ENCODE data around the gene NOPCHAP1. TPM values are rescaled to one million over a fixed set of nuclear protein-coding genes. Genes with fewer than 3 reads are reported as not detected.

NOPCHAP1 gene
- total and polyA plus RNA-seq, 2 of the 8 experiments (the other 6 are each of a cell fraction or from before 2014, with no cell fraction given): 14.9 to 39.5 TPM

GRCh38 chr12:104958805-104959334, 27.2 kb upstream of the NOPCHAP1 start:
- Histone ChIP-seq H4K20me1 (replicated peaks in 1 of 2; ENCODE audit: control insufficient read depth in 1 of 2, insufficient read depth in 2 of 2, low read length in 2 of 2) (no peaks in the 10 kb centered on the region), H3K9me3 (ENCODE audit: insufficient read depth in 2 of 2, low read depth in 1 of 2, low read length in 1 of 2) (no peaks in the 10 kb centered on the region), H3K4me3 (ENCODE audit: extremely low read depth in 1 of 4, insufficient read depth in 2 of 4, low read depth in 3 of 4, low read length in 4 of 4) (peak overlapping the region; percentile 73 to 76 (median 74)), H3K23me2 (ENCODE audit: low read depth, low read length) (peaks cover 7% of the 10 kb centered on the region; the same call in 1 of the 2 replicates), H2BK5ac (ENCODE audit: low read depth, low read length) (peak overlapping the region; percentile 79; the same call in 1 of the 2 replicates), H3K4me1 (replicated peaks in 1 of 4; ENCODE audit: control insufficient read depth in 3 of 4, insufficient read depth in 4 of 4, low read length in 3 of 4) (0 out of 7 replicates have a peak, but pooled peaks cover 0 to 2% (median 0%) of the 10 kb centered on the region in 4 experiments), H2BK15ac (ENCODE audit: low read length) (no peak overlapping the region; the same call in 1 of the 2 replicates), H3K14ac (ENCODE audit: insufficient read length) (no peak overlapping the region), H3K9ac (replicated peaks in 1 of 4; ENCODE audit: extremely low read depth in 1 of 4, low read depth in 3 of 4, low read length in 3 of 4) (no peak overlapping the region; a peak in 2 of 7 replicates), H4K91ac (replicated peaks; ENCODE audit: insufficient read length, low read length) (no peak overlapping the region), H3K23ac (ENCODE audit: insufficient read length) (no peak overlapping the region), H3K79me1 (ENCODE audit: low read depth, low read length) (no peaks in the 10 kb centered on the region), H3K79me2 (ENCODE audit: control insufficient read depth in 1 of 2, insufficient read depth in 2 of 2, low read length in 2 of 2) (no peaks in the 10 kb centered on the region), H3K18ac (ENCODE audit: extremely low read depth, low read length) (no peak overlapping the region), H2BK20ac (ENCODE audit: low read length) (no peak overlapping the region), H3K56ac (replicated peaks; ENCODE audit: insufficient read length, low read depth, low read length) (no peak overlapping the region), H4K8ac (ENCODE audit: extremely low read depth, insufficient read depth, low read length) (peak overlapping the region; percentile 65; the same call in 1 of the 2 replicates), H3K4me2 (ENCODE audit: insufficient read depth in 1 of 2, low read depth in 2 of 2, low read length in 2 of 2) (peak overlapping the region; percentile 70 to 84), H2BK12ac (ENCODE audit: low read depth, low read length) (no peak overlapping the region), H2BK120ac (replicated peaks; ENCODE audit: low read depth, low read length) (no peak overlapping the region), H3K36me3 (ENCODE audit: control insufficient read depth in 2 of 4, insufficient read depth in 4 of 4, low read length in 3 of 4) (no peaks in the 10 kb centered on the region), H2AFZ (ENCODE audit: low read length) (peak overlapping the region; percentile 96), H3K27ac (ENCODE audit: low read depth, low read length) (no peak overlapping the region), H3K27me3 (replicated peaks in 1 of 4; ENCODE audit: control insufficient read depth in 3 of 4, extremely low read depth in 1 of 4, insufficient read depth in 3 of 4, low read length in 3 of 4) (peaks cover 0 to 16% (median 10%) of the 10 kb centered on the region in 4 experiments; a peak in 6 of 7 replicates), H3K4ac (replicated peaks; ENCODE audit: insufficient read length, low read depth, low read length) (peak overlapping the region; percentile 32), H4K5ac (ENCODE audit: insufficient read length, low read depth, low read length) (peak overlapping the region; percentile 4), H2AK5ac (ENCODE audit: low read depth, low read length) (no peak overlapping the region)
- POLR2A ChIA-PET (ENCODE audit: partially characterized antibody): interaction anchor here (0.6 to 1.1 kb wide), 2 partner anchors 23 to 46 kb away, joined by 3 read pairs; no protein-coding TSS in a partner anchor
- TF ChIP-seq CTCF (IDR thresholded peaks at IDR 0.05; ENCODE audit: control extremely low read depth in 1 of 3, insufficient read depth in 1 of 3, low read depth in 1 of 3, low read length in 3 of 3) (peak in 1 of 3 experiments; percentile 17; a peak in 1 of 4 replicates), CEBPB (IDR thresholded peaks at IDR 0.05; ENCODE audit: low read depth, low read length) (no peak), RNF2 (IDR thresholded peaks at IDR 0.05; ENCODE audit: borderline replicate concordance, low read depth, low read length, missing control alignments, poor library complexity, severe bottlenecking) (no peak)
- CTCF ChIA-PET (ENCODE audit: partially characterized antibody): interaction anchor here (0.6 to 2.7 kb wide), 12 partner anchors 10 to 444 kb away, joined by 3 to 8 read pairs (median 3); no protein-coding TSS in a partner anchor
- 60% methylated on average over 14 of the region's 14 CpGs; no CpG with 5 or more reads in 1 of the 2 experiments for WGBS, 2 experiments (ENCODE audit: extremely low coverage in 1 of 2, insufficient coverage in 1 of 2, insufficient read length in 1 of 2, insufficient replicate concordance in 2 of 2, low coverage in 1 of 2, low lambda C conversion rate in 2 of 2, missing lambda C conversion rate in 1 of 2)
- no peak for FAIRE-seq
- no peak for DNase-seq (ENCODE audit: low read depth in 1 of 2, low spot score in 2 of 2)
